Trophoblast cell (in vitro differentiated cells and primary cell): ENCODE measurements around the gene U2AF2.
"Not testable (repeated sequence)": the region's sequence is repeated elsewhere in the genome, so short reads cannot be mapped to it uniquely, and the experiment has no call there.

Experiments
- DNase-seq, 2 donors: peaks; one replicate each; pipeline ENCODE4 v3.0.0-alpha.2; 2016
- H2AFZ ChIP-seq: 2 replicates; pipeline ENCODE4 v1.6.1; 2013; ENCODE audit warnings: low read length, moderate library complexity, mild to moderate bottlenecking; ENCODE audit not compliant: insufficient read depth, poor library complexity
- H2AK5ac ChIP-seq: 2 replicates; pipeline ENCODE4 v1.6.1; 2013; ENCODE audit warnings: mild to moderate bottlenecking, low read length
- H2BK120ac ChIP-seq: 2 replicates; pipeline ENCODE4 v1.6.1; 2013; ENCODE audit warnings: low read length, mild to moderate bottlenecking, moderate library complexity; ENCODE audit not compliant: insufficient read depth, poor library complexity
- H2BK12ac ChIP-seq: 2 replicates; pipeline ENCODE4 v1.6.1; 2013; ENCODE audit warnings: mild to moderate bottlenecking, low read length, moderate library complexity
- H2BK5ac ChIP-seq: 2 replicates; pipeline ENCODE4 v1.6.1; 2013; ENCODE audit warnings: low read length, low read depth, moderate library complexity, mild to moderate bottlenecking; ENCODE audit not compliant: poor library complexity
- H3K14ac ChIP-seq: 2 replicates; pipeline ENCODE4 v1.6.1; 2013; ENCODE audit warnings: mild to moderate bottlenecking, low read length
- H3K18ac ChIP-seq: 2 replicates; pipeline ENCODE4 v1.6.1; 2013; ENCODE audit warnings: mild to moderate bottlenecking, low read length
- H3K23ac ChIP-seq: 2 replicates; pipeline ENCODE4 v1.6.1; 2013; ENCODE audit warnings: low read length
- H3K27ac ChIP-seq: 2 replicates; pipeline ENCODE4 v1.5.1; 2013; ENCODE audit warnings: low read depth, mild to moderate bottlenecking, inconsistent platforms, low read length, moderate library complexity
- H3K27me3 ChIP-seq: 2 replicates; pipeline ENCODE4 v1.6.1; 2013; ENCODE audit warnings: inconsistent platforms, mild to moderate bottlenecking, low read length, moderate library complexity; ENCODE audit not compliant: insufficient read depth
- H3K36me3 ChIP-seq, 2 experiments: 1 replicate in 1 of 2; 2 replicates in 1 of 2; pipeline ENCODE4 v1.6.1; 2013; ENCODE audit warnings: low read length in 2 of 2, mild to moderate bottlenecking in 2 of 2, moderate library complexity in 1 of 2; ENCODE audit not compliant: insufficient read depth in 2 of 2, control insufficient read depth in 1 of 2
- H3K4ac ChIP-seq: 2 replicates; pipeline ENCODE4 v1.6.1; 2013; ENCODE audit warnings: low read depth, mild to moderate bottlenecking, low read length, moderate library complexity
- H3K4me1 ChIP-seq, 2 experiments: 1 replicate in 1 of 2; 2 replicates in 1 of 2; pipeline ENCODE4 v1.6.1; 2013; ENCODE audit warnings: low read length in 2 of 2, mild to moderate bottlenecking in 2 of 2, moderate library complexity in 1 of 2; ENCODE audit not compliant: insufficient read depth in 2 of 2, control insufficient read depth in 1 of 2
- H3K4me2 ChIP-seq: 2 replicates; pipeline ENCODE4 v1.6.1; 2013; ENCODE audit warnings: inconsistent platforms, mild to moderate bottlenecking, low read length, moderate library complexity
- H3K4me3 ChIP-seq: 2 replicates; pipeline ENCODE4 v1.5.1; 2013; ENCODE audit warnings: mild to moderate bottlenecking, low read depth, low read length, inconsistent platforms
- H3K79me1 ChIP-seq: one replicate; pipeline ENCODE4 v1.6.1; 2013; ENCODE audit warnings: low read length
- H3K79me2 ChIP-seq: 2 replicates; pipeline ENCODE4 v1.6.1; 2013; ENCODE audit warnings: low read length, mild to moderate bottlenecking; ENCODE audit not compliant: control insufficient read depth, insufficient read depth, poor library complexity
- H3K9ac ChIP-seq: 2 replicates; pipeline ENCODE4 v1.6.1; 2013; ENCODE audit warnings: mild to moderate bottlenecking, low read length
- H3K9me3 ChIP-seq: 2 replicates; pipeline ENCODE4 v1.6.1; 2013; ENCODE audit warnings: low read depth, mild to moderate bottlenecking, control low read depth, inconsistent platforms, low read length; ENCODE audit not compliant: insufficient read depth
- H4K12ac ChIP-seq: 2 replicates; pipeline ENCODE4 v1.6.1; 2013; ENCODE audit warnings: low read depth, mild to moderate bottlenecking, low read length, moderate library complexity
- H4K8ac ChIP-seq: 2 replicates; pipeline ENCODE4 v1.6.1; 2013; ENCODE audit warnings: low read depth, mild to moderate bottlenecking, low read length, moderate library complexity
- H4K91ac ChIP-seq: one replicate; pipeline ENCODE4 v1.6.1; 2013; ENCODE audit warnings: low read depth, mild to moderate bottlenecking, low read length, moderate library complexity
- WGBS: extraction: QIAGEN DNeasy Blood & Tissue Kit; methylation state at CpG from one replicate; pipeline ENCODE4 v1.1.7; 2013; ENCODE audit warnings: missing lambda C conversion rate; ENCODE audit not compliant: insufficient read length, insufficient coverage; ENCODE audit errors: extremely low coverage; 5-methylcytosine and 5-hydroxymethylcytosine counted together

Gene U2AF2

GRCh38 chr19:55717879-55718711, 63.3 kb downstream of the U2AF2 start:
- H3K36me3 ChIP-seq, H3K4me1 ChIP-seq, H2BK5ac ChIP-seq, H3K79me2 ChIP-seq, H3K27ac ChIP-seq, H3K4ac ChIP-seq, H3K4me2 ChIP-seq, H3K23ac ChIP-seq, H3K79me1 ChIP-seq, H4K91ac ChIP-seq, H3K4me3 ChIP-seq, H2AFZ ChIP-seq, H2BK120ac ChIP-seq, H3K14ac ChIP-seq, H3K18ac ChIP-seq, H3K27me3 ChIP-seq, H2BK12ac ChIP-seq, H4K12ac ChIP-seq, H3K9ac ChIP-seq, H4K8ac ChIP-seq, H2AK5ac ChIP-seq: not testable (repeated sequence)
- DNase-seq, result peak; percentile 93 to 95
- H3K9me3 ChIP-seq, result peaks cover 28% of the 10 kb centered on the region
- no CpG with 5 or more reads among the region's 13 CpGs for WGBS

- Histone ChIP-seq H3K14ac (no peak overlapping the region), H3K9ac (no peak overlapping the region), H2BK5ac (no peak overlapping the region), H3K4me2 (no peak overlapping the region), H3K4ac (no peak overlapping the region), H4K12ac (no peak overlapping the region), H3K79me1 (no peaks in the 10 kb centered on the region), H3K23ac (no peak overlapping the region), H4K8ac (no peak overlapping the region), H3K4me1 (no peaks in the 10 kb centered on the region), H3K9me3 (peaks cover 17% of the 10 kb centered on the region), H3K27ac (no peak overlapping the region), H2BK120ac (no peak overlapping the region), H2AK5ac (no peak overlapping the region), H2BK12ac (no peak overlapping the region), H4K91ac (no peak overlapping the region), H3K18ac (no peak overlapping the region), H3K4me3 (no peak overlapping the region), H3K79me2 (no peaks in the 10 kb centered on the region), H3K27me3 (no peaks in the 10 kb centered on the region), H2AFZ (no peak overlapping the region), H3K36me3 (no peaks in the 10 kb centered on the region)
- no CpG with 5 or more reads among the region's 5 CpGs for WGBS
- DNase-seq, result peak; percentile 74 to 81
Observed at GRCh38 chr19:55720214-55720746, 65.4 kb downstream of the U2AF2 start.

- H3K4ac ChIP-seq, result no peak overlapping the region
- no peak overlapping the region for H3K4me2 ChIP-seq
- no peak overlapping the region for H2AK5ac ChIP-seq
- H3K23ac ChIP-seq, result no peak overlapping the region
- no CpG with 5 or more reads among the region's 3 CpGs for WGBS
- no peaks in the 10 kb centered on the region for H3K36me3 ChIP-seq
- no peaks in the 10 kb centered on the region for H3K79me1 ChIP-seq
- no peak overlapping the region for H2BK5ac ChIP-seq
- H4K91ac ChIP-seq, result no peak overlapping the region
- H3K14ac ChIP-seq, result no peak overlapping the region
- no peak overlapping the region for H4K8ac ChIP-seq
- DNase-seq, result no peak
- no peak overlapping the region for H3K4me3 ChIP-seq
- H3K9ac ChIP-seq, result no peak overlapping the region
- H2BK12ac ChIP-seq, result no peak overlapping the region
- H3K27ac ChIP-seq, result no peak overlapping the region
- H2AFZ ChIP-seq, result no peak overlapping the region
- no peaks in the 10 kb centered on the region for H3K27me3 ChIP-seq
- H3K4me1 ChIP-seq, result no peaks in the 10 kb centered on the region
- peaks cover 19% of the 10 kb centered on the region for H3K9me3 ChIP-seq
- H2BK120ac ChIP-seq, result no peak overlapping the region
- H4K12ac ChIP-seq, result no peak overlapping the region
- no peaks in the 10 kb centered on the region for H3K79me2 ChIP-seq
- H3K18ac ChIP-seq, result no peak overlapping the region
Observed at GRCh38 chr19:55720801-55721200, 66.0 kb downstream of the U2AF2 start.

GRCh38 chr19:55723491-55723890, 68.7 kb downstream of the U2AF2 start:
- no peak overlapping the region for H3K4me3 ChIP-seq
- no peaks in the 10 kb centered on the region for H3K79me2 ChIP-seq
- no peaks in the 10 kb centered on the region for H3K36me3 ChIP-seq
- H3K4me2 ChIP-seq, result no peak overlapping the region
- no peak overlapping the region for H2BK5ac ChIP-seq
- no peak overlapping the region for H3K4ac ChIP-seq
- no peak overlapping the region for H2AFZ ChIP-seq
- no peak overlapping the region for H4K91ac ChIP-seq
- no peak overlapping the region for H3K18ac ChIP-seq
- H2BK12ac ChIP-seq, result no peak overlapping the region
- WGBS, result no CpG with 5 or more reads among the region's 8 CpGs
- H3K27ac ChIP-seq, result no peak overlapping the region
- H3K23ac ChIP-seq, result no peak overlapping the region
- no peaks in the 10 kb centered on the region for H3K4me1 ChIP-seq
- H2AK5ac ChIP-seq, result no peak overlapping the region
- H3K27me3 ChIP-seq, result no peaks in the 10 kb centered on the region
- peaks cover 16% of the 10 kb centered on the region for H3K9me3 ChIP-seq
- no peak overlapping the region for H4K8ac ChIP-seq
- no peak overlapping the region for H3K14ac ChIP-seq
- no peak overlapping the region for H4K12ac ChIP-seq
- H3K79me1 ChIP-seq, result no peaks in the 10 kb centered on the region
- H2BK120ac ChIP-seq, result no peak overlapping the region
- DNase-seq, result no peak
- H3K9ac ChIP-seq, result no peak overlapping the region
